Spleen (tissue), 7 donors: ENCODE data around the gene TOP1.

ENCODE experiments used
- CTCF ChIP-seq, 11 experiments: fragments of 200-600 bp in 7 of 11; fragments of 450-650 bp in 4 of 11; sonication (generic) in 4 of 11; IDR thresholded peaks in 8 of 11; conservative IDR thresholded peaks in 3 of 11; 1 replicate in 7 of 11; 2 replicates in 4 of 11; pipeline versions ENCODE4 v1.4.0 to v1.8.0; 2016 to 2021; ENCODE audit warnings: antibody characterized with exemption in 11 of 11, inconsistent platforms in 4 of 11, mild to moderate bottlenecking in 1 of 11
- POLR2A ChIP-seq, 3 donors: fragments of 450-650 bp; IDR thresholded peaks; one replicate each; pipeline ENCODE4 v1.5.1; 2017; ENCODE audit warnings: antibody characterized with exemption in 3 of 3, mild to moderate bottlenecking in 1 of 3
- donor health status: DM: no; HTN: no; CAD: no; lungs with moderate emphysema.
- donor health status: DM: no; HTN: no; CAD: no.
- donor health status: DM: no; HTN: no; CAD: no.

GRCh38 chr20:41078329-41078728 is 49.7 kb downstream of the TOP1 start:
- TF ChIP-seq POLR2A (IDR thresholded peaks at IDR 0.05) (no peak), CTCF (IDR thresholded peaks at IDR 0.05 in 8 of 11, conservative IDR thresholded peaks at IDR 0.05 in 3 of 11) (peak in 10 of 11 experiments; percentile 23 to 56 (median 44))
